T47D (cell line): Measurements from ENCODE around the gene CEND1.

Experiments used
- DNase-seq, 2 experiments: peaks; one replicate each; pipeline versions ENCODE4 v3.0.0 to v3.0.0-alpha.2; 2011 to 2012; ENCODE audit warnings: low read depth in 1 of 2, low spot score in 1 of 2
- JUND ChIP-seq: IDR thresholded peaks from 2 replicates; pipeline ENCODE4 v1.6.1; 2012; ENCODE audit warnings: low read depth
- in situ Hi-C: cut with HindIII; loops from 2 replicates; pipeline ENCODE4 v1.10.0; 2016; ENCODE audit warnings: low sequenced_read_pairs, low pct_unique_long_range_greater_than_20kb

CEND1 gene

DNA sequence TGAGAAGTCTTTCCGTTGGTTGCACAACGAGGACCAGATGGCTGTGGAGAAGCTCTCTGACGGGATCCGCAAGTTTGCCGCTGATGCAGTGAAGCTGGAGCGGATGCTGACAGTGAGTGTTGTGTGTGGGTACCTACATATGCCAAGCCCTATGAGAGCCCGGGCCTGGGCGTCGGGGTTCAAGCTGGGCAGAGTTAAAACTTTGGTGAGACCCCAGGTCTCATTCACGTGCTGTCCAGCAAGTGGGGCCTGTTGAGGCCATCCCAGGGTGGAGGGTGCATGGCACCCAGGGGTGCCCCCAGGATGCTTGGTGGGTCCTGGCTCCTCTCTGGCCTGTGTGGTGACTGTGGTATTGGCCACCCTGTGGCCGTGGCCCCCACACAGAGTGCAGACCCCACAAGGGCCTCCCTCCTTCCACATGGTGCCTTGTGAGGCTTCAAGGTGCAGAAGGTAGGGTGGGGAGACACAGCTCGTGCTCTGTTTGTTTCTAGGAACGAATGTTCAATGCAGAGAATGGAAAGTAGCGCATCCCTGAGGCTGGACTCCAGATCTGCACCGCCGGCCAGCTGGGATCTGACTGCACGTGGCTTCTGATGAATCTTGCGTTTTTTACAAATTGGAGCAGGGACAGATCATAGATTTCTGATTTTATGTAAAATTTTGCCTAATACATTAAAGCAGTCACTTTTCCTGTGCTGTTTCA, 25.4 kb downstream of the CEND1 start:
- DNase-seq = no peak
- in situ Hi-C loops = no loop called here
- TF ChIP-seq JUND = no peak

DNA sequence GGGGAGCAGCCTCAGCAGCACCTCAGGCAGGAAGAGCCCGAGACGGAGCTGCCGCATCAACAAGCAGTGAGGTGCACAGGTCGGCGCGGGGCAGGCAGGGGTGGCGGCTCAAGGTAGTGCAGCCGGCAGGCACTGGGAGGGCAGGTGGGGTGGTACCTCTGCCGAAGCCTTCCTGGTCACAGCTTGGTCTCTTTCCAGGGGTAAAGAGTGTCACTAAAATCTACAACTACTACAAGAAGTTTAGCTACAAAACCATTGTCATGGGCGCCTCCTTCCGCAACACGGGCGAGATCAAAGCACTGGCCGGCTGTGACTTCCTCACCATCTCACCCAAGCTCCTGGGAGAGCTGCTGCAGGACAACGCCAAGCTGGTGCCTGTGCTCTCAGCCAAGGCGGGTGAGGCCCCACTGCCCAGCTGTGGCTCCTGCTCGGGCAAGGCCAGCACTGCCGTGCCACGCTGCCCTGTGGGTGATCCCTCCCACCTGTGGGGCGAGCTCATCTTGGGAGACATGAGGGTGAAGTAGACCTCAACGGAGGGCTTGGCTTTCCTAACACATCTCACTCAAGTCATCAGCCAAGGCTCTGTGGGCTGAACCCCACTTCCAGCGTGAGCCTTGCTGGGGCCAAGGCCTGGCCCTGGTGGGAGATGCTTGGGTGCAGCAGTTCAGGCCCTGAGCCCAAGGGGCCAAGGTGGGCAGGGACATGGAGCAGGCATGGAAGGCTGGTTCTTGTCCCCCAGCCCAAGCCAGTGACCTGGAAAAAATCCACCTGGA, 26.2 kb downstream of the CEND1 start:
- no peak for DNase-seq
- no peak for TF ChIP-seq JUND
- in situ Hi-C loops = no loop called here

DNA sequence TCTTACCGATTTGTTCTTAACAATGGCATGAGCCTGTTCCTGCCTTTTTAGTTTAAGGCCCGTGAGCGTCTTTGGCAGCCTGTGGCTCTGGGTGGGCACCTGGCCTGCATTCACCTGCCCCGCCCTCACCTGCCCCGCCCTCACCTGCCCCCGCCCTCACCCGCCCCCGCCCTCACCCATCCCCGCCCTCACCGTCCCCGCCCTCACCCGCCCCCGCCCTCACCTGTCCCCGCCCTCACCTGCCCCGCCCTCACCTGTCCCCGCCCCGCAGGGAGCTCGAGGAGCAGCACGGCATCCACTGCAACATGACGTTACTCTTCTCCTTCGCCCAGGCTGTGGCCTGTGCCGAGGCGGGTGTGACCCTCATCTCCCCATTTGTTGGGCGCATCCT, 26.8 kb downstream of the CEND1 start:
- in situ Hi-C loops = no loop called here
- TF ChIP-seq JUND = no peak
- DNase-seq = peak; percentile 66 to 79

DNA sequence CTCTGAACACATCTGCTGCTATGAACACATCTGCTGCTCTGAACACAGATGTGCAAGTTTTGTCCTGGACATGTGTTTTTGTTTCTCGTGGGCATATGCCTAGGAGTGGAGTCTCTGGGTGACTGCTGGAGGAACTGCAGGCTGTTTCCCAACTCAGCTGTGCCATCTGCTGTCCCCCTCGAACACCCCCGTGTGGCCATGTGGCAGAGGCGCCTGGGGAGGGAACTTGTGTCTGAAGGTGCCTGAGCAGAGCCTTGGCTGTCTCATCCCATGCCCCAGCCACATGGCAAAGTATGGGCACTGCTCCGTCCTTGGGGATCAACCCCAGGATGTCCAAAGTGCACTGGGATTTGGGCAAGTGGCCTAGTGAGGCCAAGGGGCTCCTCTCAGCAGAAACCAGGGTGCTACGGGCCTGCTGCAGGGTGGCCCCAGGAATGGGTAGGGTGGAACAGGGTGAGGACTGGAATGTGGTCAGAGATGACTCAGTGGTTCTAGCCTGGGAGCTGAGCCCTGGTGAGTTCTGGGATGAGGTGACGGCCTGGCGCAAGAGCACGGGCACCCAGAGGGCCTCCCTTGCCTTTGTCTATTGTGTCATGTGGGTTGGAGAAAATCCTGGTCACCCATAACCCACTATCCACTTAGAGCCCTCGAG, 27.3 kb downstream of the CEND1 start:
- in situ Hi-C loops = no loop called here
- TF ChIP-seq JUND = no peak
- DNase-seq = peak; percentile 56 to 79

DNA sequence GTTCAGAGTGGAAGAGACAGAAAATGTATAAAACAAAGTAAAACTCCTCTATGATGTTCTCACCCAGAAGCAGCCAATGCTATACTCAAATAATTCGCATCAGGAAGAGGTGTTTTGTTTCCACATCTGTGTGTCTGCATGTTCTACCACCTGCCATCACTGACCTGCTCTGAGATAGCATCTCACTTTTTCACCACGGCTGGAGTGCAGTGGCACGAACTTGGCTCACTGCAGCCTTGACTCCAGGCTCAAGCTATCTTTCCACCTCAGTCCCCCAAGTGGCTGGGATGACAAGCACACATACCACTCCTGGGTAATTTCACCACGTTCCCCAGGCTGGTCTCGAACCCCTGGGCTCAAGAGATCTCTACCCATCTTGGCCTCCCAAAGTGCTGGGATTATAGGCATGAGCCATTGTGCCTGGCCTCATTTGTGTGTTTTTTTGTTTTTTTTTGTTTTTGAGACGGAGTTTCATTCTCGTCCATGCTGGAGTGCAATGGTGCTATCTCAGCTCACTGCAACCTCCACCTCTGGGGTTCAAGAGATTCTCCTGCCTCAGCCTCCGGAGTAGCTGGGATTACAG, 28.3 kb downstream of the CEND1 start:
- TF ChIP-seq JUND = no peak
- DNase-seq = no peak
- in situ Hi-C loops = no loop called here

DNA sequence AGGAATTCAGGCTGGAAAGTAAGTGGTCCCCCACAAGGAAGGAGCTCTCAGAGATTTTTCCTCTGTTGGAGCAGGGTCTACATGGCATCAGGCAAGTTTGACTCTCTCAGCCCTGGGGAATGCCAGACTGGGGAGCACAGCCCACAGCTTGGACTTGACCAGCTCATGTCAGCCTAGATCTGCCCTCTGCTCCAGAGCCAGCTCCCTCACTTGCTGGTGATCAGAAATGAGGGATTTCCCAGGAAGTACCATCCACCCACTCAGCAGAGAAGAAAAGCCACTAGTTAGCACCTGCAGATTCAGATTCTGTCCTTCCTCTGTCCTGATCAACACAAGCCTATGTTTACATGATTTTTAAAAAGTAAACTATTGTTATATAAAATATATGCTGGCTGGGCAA, 29.7 kb downstream of the CEND1 start:
- no peak for DNase-seq
- in situ Hi-C loops = no loop called here
- TF ChIP-seq JUND = no peak

DNA sequence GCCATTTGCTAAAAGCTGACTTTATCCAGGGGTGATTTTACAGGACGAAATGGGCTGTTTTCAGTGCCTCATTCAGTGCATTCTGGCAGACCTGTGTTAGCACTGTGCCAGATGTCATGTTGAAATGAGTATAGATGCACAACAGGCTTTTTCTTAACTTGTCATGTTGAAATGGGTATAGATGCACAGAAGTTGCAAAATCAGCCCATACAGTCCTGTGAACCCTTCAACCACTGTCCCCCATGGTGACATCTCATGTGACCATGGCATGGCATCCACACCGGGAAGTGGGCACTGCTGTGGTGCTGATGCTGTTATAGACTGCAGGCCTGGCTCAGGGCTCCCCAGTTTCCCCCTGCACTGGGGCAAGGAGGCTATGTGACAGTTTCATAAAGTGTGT, 40.2 kb downstream of the CEND1 start:
- no peak for TF ChIP-seq JUND
- in situ Hi-C loops = no loop called here

DNA sequence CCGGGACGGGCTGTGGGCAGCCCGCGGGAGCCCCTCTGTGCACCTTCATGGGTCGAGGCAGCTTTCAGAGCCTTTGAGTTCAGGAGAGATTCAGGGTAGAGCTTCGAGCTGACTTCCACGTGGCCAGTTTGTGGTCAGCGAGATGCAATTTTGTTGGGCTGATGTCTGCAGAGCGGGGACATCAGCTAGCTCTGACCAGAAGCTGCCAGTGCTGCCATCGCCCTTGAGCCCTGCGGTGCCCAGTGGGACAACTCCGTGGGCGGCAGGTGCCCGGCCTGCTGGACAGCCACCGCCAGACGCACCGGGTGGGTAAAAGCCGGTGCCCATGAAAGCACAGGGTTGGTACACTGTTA, 41.9 kb downstream of the CEND1 start:
- no peak for TF ChIP-seq JUND
- DNase-seq = no peak
- in situ Hi-C loops = no loop called here

More for the DNA sequence above, 40.2 kb downstream of the CEND1 start:
- DNase-seq = no peak

DNA sequence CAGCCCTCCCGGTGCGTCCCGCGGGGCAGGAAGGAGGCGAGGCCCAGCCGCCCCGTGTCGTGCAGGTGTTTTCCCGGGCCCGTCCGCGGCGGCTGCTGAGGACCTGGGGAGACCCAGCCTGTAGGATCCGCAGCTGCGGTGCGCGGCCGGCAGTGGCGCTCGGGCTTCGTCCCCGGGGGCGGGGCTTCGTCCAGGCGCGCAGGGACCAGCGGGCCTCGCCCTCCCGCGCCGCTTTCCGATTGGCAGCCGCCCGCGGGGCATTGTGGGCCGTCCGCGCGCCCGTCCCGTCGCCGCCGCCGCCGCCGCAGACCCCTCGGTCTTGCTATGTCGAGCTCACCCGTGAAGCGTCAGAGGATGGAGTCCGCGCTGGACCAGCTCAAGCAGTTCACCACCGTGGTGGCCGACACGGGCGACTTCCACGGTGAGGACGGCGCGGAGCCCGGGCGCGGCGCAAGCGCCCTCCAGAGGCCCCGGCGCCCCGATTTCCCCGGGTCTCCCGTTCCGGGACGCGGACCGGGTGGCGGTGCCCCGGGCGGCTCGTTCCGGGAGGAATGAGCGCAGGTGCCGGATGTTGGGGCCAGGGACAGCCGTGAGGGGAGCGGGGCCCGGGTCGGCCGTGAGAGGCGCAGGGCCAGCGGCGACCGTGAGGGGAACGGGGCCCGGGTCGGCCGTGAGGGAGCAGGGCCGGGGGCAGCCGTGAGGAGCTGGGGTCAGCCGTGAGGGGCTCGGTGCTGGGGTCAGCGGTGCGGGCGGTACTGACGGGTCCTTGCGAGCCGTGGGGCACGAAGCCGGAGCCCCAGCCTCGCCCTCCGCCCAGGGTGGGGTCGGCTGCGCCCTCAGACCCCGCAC, 42.5 kb downstream of the CEND1 start, which contains the start of gene TALDO1:
TALDO1 (plus strand) TSS at position 307 of the 849 bp plus-strand sequence; CDS start at position 325, 18 bp downstream.
- TF ChIP-seq JUND = no peak
- in situ Hi-C loops = no loop called here
- peak; percentile 64 to 89 for DNase-seq

DNA sequence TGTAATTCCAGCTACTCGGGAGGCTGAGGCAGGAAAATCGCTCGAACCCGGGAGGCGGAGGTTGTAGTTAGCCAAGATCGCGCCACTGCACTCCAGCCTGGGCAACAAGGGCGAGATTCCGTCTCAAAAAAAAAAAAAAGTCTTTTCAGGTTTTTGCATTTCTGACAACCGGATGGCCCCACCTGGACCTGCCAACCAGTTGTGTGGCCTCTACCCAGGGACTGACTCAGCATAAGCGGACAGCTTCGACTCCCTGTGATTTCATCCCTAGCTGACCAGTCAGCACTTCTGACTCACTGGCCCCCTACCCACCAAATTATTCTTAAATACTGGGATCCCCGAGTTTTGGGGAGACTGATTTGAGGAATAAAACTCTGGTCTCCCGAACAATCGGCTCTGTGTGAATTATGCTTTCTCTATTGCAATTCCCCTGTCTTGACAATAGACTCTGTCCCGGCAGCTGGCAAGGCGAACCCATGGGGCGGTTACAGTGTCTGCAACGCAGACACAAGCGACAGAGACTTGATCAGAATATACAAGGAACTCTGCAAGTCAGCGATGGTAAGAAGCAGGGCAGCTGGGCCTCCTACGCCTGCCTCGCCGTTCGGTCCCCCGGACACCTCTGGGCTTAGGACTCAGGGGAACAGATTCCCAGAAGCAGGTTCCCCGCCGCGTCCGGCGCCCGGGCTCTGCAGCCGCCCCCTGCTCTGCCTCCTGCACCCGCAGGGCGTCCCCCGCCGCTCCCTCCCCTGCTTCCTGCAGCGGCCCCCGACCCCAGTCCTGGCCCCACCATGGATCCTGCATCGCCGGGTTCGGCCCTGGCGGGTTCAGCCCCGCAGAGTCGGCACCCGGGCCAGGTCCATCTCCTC, 43.4 kb downstream of the CEND1 start:
- no peak for TF ChIP-seq JUND
- in situ Hi-C loops = no loop called here
- DNase-seq = peak in 1 of 2 experiments; percentile 41

DNA sequence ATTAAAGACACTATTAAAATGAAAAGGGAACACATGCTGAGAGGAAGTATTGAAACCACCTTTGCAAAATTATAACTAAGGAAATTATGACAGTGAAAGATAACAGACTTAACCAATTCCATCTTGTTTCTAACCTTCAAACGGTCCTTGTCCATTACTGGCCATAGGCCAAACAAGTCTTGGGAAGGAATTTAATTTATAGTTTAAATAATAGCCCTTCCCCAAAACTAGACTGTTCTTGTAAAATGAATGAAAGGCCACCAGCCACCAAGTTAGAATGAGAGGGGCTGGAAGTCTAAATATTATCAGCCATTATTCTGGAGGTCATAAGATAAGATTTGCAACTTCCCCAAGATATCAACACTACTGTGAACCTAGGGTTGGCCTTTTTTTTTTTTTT, 44.5 kb downstream of the CEND1 start:
- DNase-seq = no peak
- in situ Hi-C loops = no loop called here
- TF ChIP-seq JUND = no peak
